Measurements from ENCODE around the gene DHODH.

GRCh38 chr16:71963125-71963875 lies 45.2 kb upstream of the DHODH start:
- TF ChIP-seq CTCF (conservative IDR thresholded peaks at IDR 0.05 in 1 of 2, IDR thresholded peaks at IDR 0.05 in 1 of 2; ENCODE audit: extremely low read depth in 1 of 2, insufficient read depth in 1 of 2, low read depth in 1 of 2, low read length in 2 of 2) (no peak), EZH2 (IDR thresholded peaks at IDR 0.05; ENCODE audit: borderline replicate concordance, low read length) (no peak)
